NCI-H526 (cell line): Measurements from ENCODE around the gene PWWP3B.
"Not testable (repeated sequence)": the region's sequence is repeated elsewhere in the genome, so short reads cannot be mapped to it uniquely, and the experiment has no call there.

Experiments used
- DNase-seq, 2 experiments: peaks; one replicate each; lab custom pipeline; 2025; lab: John Stamatoyannopoulos, UW

Gene PWWP3B

GRCh38 chrX:106168107-106168506 is at the start of gene PWWP3B:
PWWP3B (plus strand) TSS chrX:106168305; CDS start chrX:106205433, 37,128 bp downstream.
- peak in 1 of 2 experiments; percentile 52 for DNase-seq

- no peak for DNase-seq
Measured at GRCh38 chrX:106139048-106139447, 29.1 kb upstream of the PWWP3B start.

- no peak for DNase-seq
Measured at GRCh38 chrX:106144755-106145639, 23.1 kb upstream of the PWWP3B start.

GRCh38 chrX:106150701-106151100 is 17.4 kb upstream of the PWWP3B start:
- DNase-seq, result no peak

GRCh38 chrX:106159861-106160282 is 8.2 kb upstream of the PWWP3B start:
- DNase-seq, result no peak

- peak in 1 of 2 experiments; percentile 32 for DNase-seq
Measured at GRCh38 chrX:106170318-106170717, 2.2 kb downstream of the PWWP3B start.

GRCh38 chrX:106171293-106171820 is 3.3 kb downstream of the PWWP3B start:
- no peak for DNase-seq

- DNase-seq, result peak; percentile 43 to 86
Measured at GRCh38 chrX:106177106-106177981, 9.2 kb downstream of the PWWP3B start.

- no peak for DNase-seq
Measured at GRCh38 chrX:106177982-106178321, 9.8 kb downstream of the PWWP3B start.

- peak in 1 of 2 experiments; percentile 0 for DNase-seq
Measured at GRCh38 chrX:106178826-106179225, 10.7 kb downstream of the PWWP3B start.

GRCh38 chrX:106183685-106184084 is 15.6 kb downstream of the PWWP3B start:
- DNase-seq, result not testable (repeated sequence)

GRCh38 chrX:106201502-106202178 is 33.5 kb downstream of the PWWP3B start:
- peak in 1 of 2 experiments; percentile 1 for DNase-seq

- DNase-seq, result peak in 1 of 2 experiments; percentile 0
Measured at GRCh38 chrX:106203315-106203714, 35.2 kb downstream of the PWWP3B start.

- no peak for DNase-seq
Measured at GRCh38 chrX:106208154-106208553, 40.0 kb downstream of the PWWP3B start.
